HCT116 (cell line): ENCODE data around the gene PDP2. TPM values are rescaled to one million over a fixed set of nuclear protein-coding genes. Genes with fewer than 3 reads are reported as not detected.

Experiments used
- ATAC-seq: fragments of 200-7000 bp; cut with Tn5 transposase; 2 replicates; pipeline ENCODE4 v1.9.1; 2020; ENCODE audit warnings: mild to moderate bottlenecking, moderate library complexity
- BruUV-seq: library from RNA; stranded (reverse); fragments of 400-500 nt; replicated peaks from 2 replicates; lab custom pipeline; 2021; lab: Mats Ljungman, UMichigan
- CTCF ChIA-PET: fragments of 300-600 bp; sonication (Branson Sonifier 250); formaldehyde crosslinking; loops from one replicate; lab custom pipeline; 2021; ENCODE audit warnings: antibody characterized with exemption; lab: Charles Lee
- POLR2A ChIA-PET: fragments of 300-600, 350-600 bp; sonication (Branson Sonifier 250); formaldehyde crosslinking; loops from one replicate; lab custom pipeline; 2021; ENCODE audit warnings: antibody characterized with exemption; lab: Charles Lee
- RAD21 ChIA-PET, 2 experiments: fragments of 300-600 bp; sonication (Branson Sonifier 250); formaldehyde crosslinking; loops; one replicate each; lab custom pipeline; 2023; ENCODE audit warnings: low total read pairs in 2 of 2; ENCODE audit not compliant: uncharacterized antibody in 2 of 2, unreplicated experiment in 2 of 2, low non-redundant PET in 1 of 2; lab: Charles Lee
- DNase-seq: peaks from one replicate; pipeline ENCODE4 v3.0.0-alpha.2; 2010; ENCODE audit warnings: low read depth, low spot score
- H2AFZ ChIP-seq: fragments of 200-600 bp; shearing (Covaris generic), sonication (generic); 2 replicates; pipeline ENCODE4 v1.6.1; 2017; ENCODE audit warnings: low read depth, mixed run types, mixed read lengths, antibody characterized with exemption, low read length; ENCODE audit not compliant: poor library complexity, severe bottlenecking
- H3K27ac ChIP-seq: 2 replicates; pipeline ENCODE4 v1.5.1; 2012; ENCODE audit warnings: low read depth, low read length
- H3K27me3 ChIP-seq: fragments of 200-600 bp; sonication (generic); 2 replicates; pipeline ENCODE4 v1.6.1; 2016; ENCODE audit warnings: mixed run types, low read length, mixed read lengths; ENCODE audit not compliant: insufficient read depth
- H3K36me3 ChIP-seq, 2 experiments: fragments of 200-500 bp in 1 of 2; fragments of 200-600 bp in 1 of 2; sonication (Bioruptor generic) in 1 of 2; sonication (generic) in 1 of 2; 2 replicates each; pipeline versions ENCODE4 v1.5.1 to v1.6.1; 2014 to 2016; ENCODE audit warnings: low read length in 2 of 2, inconsistent platforms in 1 of 2, mixed read lengths in 1 of 2, mixed run types in 1 of 2; ENCODE audit not compliant: insufficient read depth in 2 of 2, control insufficient read depth in 1 of 2
- H3K4me1 ChIP-seq, 2 experiments: fragments of 200-600 bp in 1 of 2; sonication (generic) in 1 of 2; 2 replicates each; pipeline versions ENCODE4 v1.5.1 to v1.6.1; 2012 to 2017; ENCODE audit warnings: low read length in 2 of 2, inconsistent platforms in 1 of 2, mild to moderate bottlenecking in 1 of 2, mixed read lengths in 1 of 2, mixed run types in 1 of 2, moderate library complexity in 1 of 2; ENCODE audit not compliant: insufficient read depth in 2 of 2, control insufficient read depth in 1 of 2
- H3K4me2 ChIP-seq: fragments of 200-600 bp; sonication (generic); 2 replicates; pipeline ENCODE4 v1.6.1; 2017; ENCODE audit warnings: mixed run types, low read length, mixed read lengths
- H3K4me3 ChIP-seq, 2 experiments: fragments of 200-600 bp in 1 of 2; sonication (generic) in 1 of 2; replicated peaks in 1 of 2; 2 replicates each; pipeline ENCODE4 v1.5.1; 2011 to 2016; ENCODE audit warnings: low read length in 2 of 2, control low read depth in 1 of 2, low read depth in 1 of 2, mild to moderate bottlenecking in 1 of 2, mixed read lengths in 1 of 2, mixed run types in 1 of 2
- H3K79me2 ChIP-seq: fragments of 200-600 bp; sonication (generic); 2 replicates; pipeline ENCODE4 v1.6.1; 2017; ENCODE audit warnings: mild to moderate bottlenecking, mixed run types, low read length, moderate library complexity, mixed read lengths; ENCODE audit not compliant: insufficient read depth
- H3K9ac ChIP-seq: fragments of 200-600 bp; sonication (generic); 2 replicates; pipeline ENCODE4 v1.6.1; 2016; ENCODE audit warnings: low read length, mixed read lengths
- H3K9me2 ChIP-seq: fragments of 200-600 bp; sonication (generic), shearing (Covaris generic); 2 replicates; pipeline ENCODE4 v1.6.1; 2017; ENCODE audit warnings: mixed run types, mild to moderate bottlenecking, moderate library complexity; ENCODE audit not compliant: insufficient read depth
- H3K9me3 ChIP-seq, 2 experiments: fragments of 200-500 bp in 1 of 2; fragments of 200-600 bp in 1 of 2; sonication (Bioruptor generic) in 1 of 2; sonication (generic) in 1 of 2; 2 replicates each; pipeline ENCODE4 v1.6.1; 2014 to 2017; ENCODE audit warnings: low read length in 2 of 2, mixed read lengths in 2 of 2, inconsistent platforms in 1 of 2, low read depth in 1 of 2, mild to moderate bottlenecking in 1 of 2, mixed run types in 1 of 2, moderate library complexity in 1 of 2; ENCODE audit not compliant: control insufficient read depth in 1 of 2, insufficient read depth in 1 of 2
- H4K20me1 ChIP-seq: fragments of 200-600 bp; sonication (generic), shearing (Covaris generic); 2 replicates; pipeline ENCODE4 v1.6.1; 2017; ENCODE audit warnings: mixed run types, mild to moderate bottlenecking, moderate library complexity; ENCODE audit not compliant: insufficient read depth
- ATF3 ChIP-seq: IDR thresholded peaks from 2 replicates; pipeline ENCODE4 v1.6.1; 2012
- EGR1 ChIP-seq: IDR thresholded peaks from 2 replicates; pipeline ENCODE4 v1.6.1; 2012; ENCODE audit warnings: low read depth
- EZH2phosphoT487 ChIP-seq: fragments of 200-600 bp; IDR thresholded peaks from 2 replicates; pipeline ENCODE4 v1.6.1; 2018; ENCODE audit warnings: antibody characterized with exemption, borderline replicate concordance
- FOSL1 ChIP-seq: IDR thresholded peaks from 2 replicates; pipeline ENCODE4 v1.6.1; 2012; ENCODE audit warnings: low read depth
- JUND ChIP-seq: IDR thresholded peaks from 2 replicates; pipeline ENCODE4 v1.6.1; 2012
- POLR2A ChIP-seq: IDR thresholded peaks from 2 replicates; pipeline ENCODE4 v1.7.0; 2011; ENCODE audit warnings: borderline replicate concordance; ENCODE audit not compliant: insufficient read depth, insufficient read length; ENCODE audit errors: extremely low read depth
- RAD21 ChIP-seq: IDR thresholded peaks from 2 replicates; pipeline ENCODE4 v1.6.1; 2012; ENCODE audit warnings: low read depth, mild to moderate bottlenecking
- REST ChIP-seq: IDR thresholded peaks from 2 replicates; pipeline ENCODE4 v1.6.1; 2012; ENCODE audit warnings: low read depth
- SRF ChIP-seq: IDR thresholded peaks from 2 replicates; pipeline ENCODE4 v1.6.1; 2012; ENCODE audit warnings: low read depth
- TCF7L2 ChIP-seq: IDR thresholded peaks from 2 replicates; pipeline ENCODE4 v1.7.0; 2011; ENCODE audit warnings: borderline replicate concordance, inconsistent platforms; ENCODE audit not compliant: insufficient read depth, insufficient read length; ENCODE audit errors: extremely low read depth
- YY1 ChIP-seq: IDR thresholded peaks from 2 replicates; pipeline ENCODE4 v1.6.1; 2011; ENCODE audit warnings: low read length, low read depth, moderate library complexity, mild to moderate bottlenecking; ENCODE audit not compliant: insufficient replicate concordance; ENCODE audit errors: extremely low read depth
- ZNF274 ChIP-seq: fragments of 200-500 bp; sonication (Bioruptor generic); IDR thresholded peaks from 2 replicates; pipeline ENCODE4 v1.6.1; 2014; ENCODE audit warnings: mild to moderate bottlenecking, low read depth, low read length, inconsistent platforms
- intact Hi-C: fragments of 100-400 bp; cut with micrococcal nuclease; formaldehyde crosslinking; loops from 2 replicates; pipeline ENCODE4 v1.10.0; 2022
- total RNA-seq: library from RNA; stranded (reverse); gene quantifications from one replicate; pipeline ENCODE4 v1.2.1, GENCODE V29; 2021; ENCODE audit not compliant: unreplicated experiment
- TF ChIP-seq, protein P1 (sequence below): IDR thresholded peaks from 2 replicates; pipeline ENCODE4 v1.6.1; 2012
- TF ChIP-seq, protein P2 (sequence below): IDR thresholded peaks from 2 replicates; pipeline ENCODE4 v1.6.1; 2011; ENCODE audit warnings: mild to moderate bottlenecking, low read length, moderate library complexity; ENCODE audit not compliant: insufficient replicate concordance; ENCODE audit errors: extremely low read depth
- TF ChIP-seq, protein P3 (sequence below), 3 experiments: fragments of 200-600 bp in 1 of 3; sonication (generic) in 1 of 3; IDR thresholded peaks in 2 of 3; conservative IDR thresholded peaks in 1 of 3; 2 replicates each; pipeline ENCODE4 v1.5.1; 2012 to 2017; ENCODE audit warnings: low read depth in 2 of 3, low read length in 2 of 3, antibody characterized with exemption in 1 of 3, borderline replicate concordance in 1 of 3, control low read depth in 1 of 3, mild to moderate bottlenecking in 1 of 3, mixed read lengths in 1 of 3, mixed run types in 1 of 3, moderate library complexity in 1 of 3; ENCODE audit not compliant: insufficient read depth in 1 of 3

The PDP2 gene
- total RNA-seq, 1 experiment from 2014 or later: 19.9 TPM

- Histone ChIP-seq H3K9ac (no peak overlapping the region), H3K4me3 (no peak overlapping the region), H3K27ac (no peak overlapping the region), H3K9me2 (no peaks in the 10 kb centered on the region), H3K79me2 (no peaks in the 10 kb centered on the region), H3K9me3 (no peaks in the 10 kb centered on the region), H3K27me3 (no peaks in the 10 kb centered on the region), H2AFZ (no peak overlapping the region), H4K20me1 (no peaks in the 10 kb centered on the region), H3K36me3 (no peaks in the 10 kb centered on the region), H3K4me1 (peaks cover 7 to 16% of the 10 kb centered on the region in 2 experiments; a peak in 3 of 4 replicates), H3K4me2 (no peak overlapping the region)
- intact Hi-C loops: no loop called here
- POLR2A ChIA-PET: no interaction called here
- TF ChIP-seq REST (no peak), FOSL1 (no peak), ZNF274 (no peak), YY1 (no peak), POLR2A (no peak), JUND (no peak), SRF (no peak), TCF7L2 (no peak), EGR1 (no peak), EZH2phosphoT487 (no peak), ATF3 (no peak), RAD21 (no peak)
- TF ChIP-seq, protein P1, sequence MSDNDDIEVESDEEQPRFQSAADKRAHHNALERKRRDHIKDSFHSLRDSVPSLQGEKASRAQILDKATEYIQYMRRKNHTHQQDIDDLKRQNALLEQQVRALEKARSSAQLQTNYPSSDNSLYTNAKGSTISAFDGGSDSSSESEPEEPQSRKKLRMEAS: no peak
- TF ChIP-seq, protein P2, sequence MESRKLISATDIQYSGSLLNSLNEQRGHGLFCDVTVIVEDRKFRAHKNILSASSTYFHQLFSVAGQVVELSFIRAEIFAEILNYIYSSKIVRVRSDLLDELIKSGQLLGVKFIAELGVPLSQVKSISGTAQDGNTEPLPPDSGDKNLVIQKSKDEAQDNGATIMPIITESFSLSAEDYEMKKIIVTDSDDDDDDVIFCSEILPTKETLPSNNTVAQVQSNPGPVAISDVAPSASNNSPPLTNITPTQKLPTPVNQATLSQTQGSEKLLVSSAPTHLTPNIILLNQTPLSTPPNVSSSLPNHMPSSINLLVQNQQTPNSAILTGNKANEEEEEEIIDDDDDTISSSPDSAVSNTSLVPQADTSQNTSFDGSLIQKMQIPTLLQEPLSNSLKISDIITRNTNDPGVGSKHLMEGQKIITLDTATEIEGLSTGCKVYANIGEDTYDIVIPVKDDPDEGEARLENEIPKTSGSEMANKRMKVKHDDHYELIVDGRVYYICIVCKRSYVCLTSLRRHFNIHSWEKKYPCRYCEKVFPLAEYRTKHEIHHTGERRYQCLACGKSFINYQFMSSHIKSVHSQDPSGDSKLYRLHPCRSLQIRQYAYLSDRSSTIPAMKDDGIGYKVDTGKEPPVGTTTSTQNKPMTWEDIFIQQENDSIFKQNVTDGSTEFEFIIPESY: no peak
- TF ChIP-seq, protein P3, sequence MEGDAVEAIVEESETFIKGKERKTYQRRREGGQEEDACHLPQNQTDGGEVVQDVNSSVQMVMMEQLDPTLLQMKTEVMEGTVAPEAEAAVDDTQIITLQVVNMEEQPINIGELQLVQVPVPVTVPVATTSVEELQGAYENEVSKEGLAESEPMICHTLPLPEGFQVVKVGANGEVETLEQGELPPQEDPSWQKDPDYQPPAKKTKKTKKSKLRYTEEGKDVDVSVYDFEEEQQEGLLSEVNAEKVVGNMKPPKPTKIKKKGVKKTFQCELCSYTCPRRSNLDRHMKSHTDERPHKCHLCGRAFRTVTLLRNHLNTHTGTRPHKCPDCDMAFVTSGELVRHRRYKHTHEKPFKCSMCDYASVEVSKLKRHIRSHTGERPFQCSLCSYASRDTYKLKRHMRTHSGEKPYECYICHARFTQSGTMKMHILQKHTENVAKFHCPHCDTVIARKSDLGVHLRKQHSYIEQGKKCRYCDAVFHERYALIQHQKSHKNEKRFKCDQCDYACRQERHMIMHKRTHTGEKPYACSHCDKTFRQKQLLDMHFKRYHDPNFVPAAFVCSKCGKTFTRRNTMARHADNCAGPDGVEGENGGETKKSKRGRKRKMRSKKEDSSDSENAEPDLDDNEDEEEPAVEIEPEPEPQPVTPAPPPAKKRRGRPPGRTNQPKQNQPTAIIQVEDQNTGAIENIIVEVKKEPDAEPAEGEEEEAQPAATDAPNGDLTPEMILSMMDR (IDR thresholded peaks at IDR 0.05 in 2 of 3, conservative IDR thresholded peaks at IDR 0.05 in 1 of 3; ENCODE audit: borderline replicate concordance in 1 of 3, insufficient read depth in 1 of 3, low read depth in 2 of 3, low read length in 2 of 3): no peak
- RAD21 ChIA-PET: interaction anchor here in 1 of 2 experiments (0.6 kb wide), 1 partner anchor 35 kb away, joined by 4 read pairs; no protein-coding TSS in a partner anchor
- CTCF ChIA-PET: interaction anchor here (1.0 to 1.7 kb wide), 2 partner anchors 16 to 23 kb away, joined by 3 to 7 read pairs; partner anchors contain the start of gene NAE1
- no peak for ATAC-seq
- no peak for DNase-seq
- no TSS peak for BruUV-seq
Observed at GRCh38 chr16:66846266-66846665, 34.0 kb upstream of the PDP2 start.
